IMR-90 (cell line): Measurements from ENCODE around the gene WWC1. TPM values are rescaled to one million over a fixed set of nuclear protein-coding genes. Genes with fewer than 3 reads are reported as not detected.

Experiments used
- ATAC-seq: fragments of 200-7000 bp; cut with Tn5 transposase; 2 replicates; pipeline ENCODE4 v1.9.1; 2020; ENCODE audit warnings: low read depth, mild to moderate bottlenecking, moderate library complexity
- BruUV-seq: library from RNA; stranded (reverse); fragments of 400-500 nt; replicated peaks from 2 replicates; lab custom pipeline; 2021; lab: Mats Ljungman, UMichigan
- CTCF ChIA-PET: fragments of 300-600 bp; formaldehyde crosslinking; extraction: SDS; loops from one replicate; lab custom pipeline; 2021; ENCODE audit warnings: antibody characterized with exemption; lab: Yijun Ruan, JAX
- POLR2A ChIA-PET: fragments of 300-600 bp; sonication (Branson Sonifier 250); formaldehyde crosslinking; loops from one replicate; lab custom pipeline; 2022; ENCODE audit warnings: antibody characterized with exemption; ENCODE audit not compliant: unreplicated experiment; lab: Charles Lee
- DNase-seq: peaks from one replicate; pipeline ENCODE4 v3.0.0; 2013
- H2AFZ ChIP-seq: replicated peaks from 2 replicates; pipeline ENCODE3; 2013; ENCODE audit warnings: low read length, mild to moderate bottlenecking; ENCODE audit not compliant: poor library complexity
- H2AK5ac ChIP-seq: 2 replicates; pipeline ENCODE4 v1.6.1; 2013; ENCODE audit warnings: low read depth, low read length, inconsistent platforms
- H2AK9ac ChIP-seq: replicated peaks from 2 replicates; pipeline ENCODE3; 2013; ENCODE audit warnings: mild to moderate bottlenecking, low read depth, low read length, moderate library complexity; ENCODE audit not compliant: poor library complexity
- H2BK120ac ChIP-seq: 2 replicates; pipeline ENCODE4 v1.6.1; 2013; ENCODE audit warnings: low read depth, low read length, inconsistent platforms
- H2BK15ac ChIP-seq: 3 replicates; pipeline ENCODE4 v1.6.1; 2013; ENCODE audit warnings: low read depth, low read length, inconsistent platforms
- H2BK20ac ChIP-seq: 2 replicates; pipeline ENCODE4 v1.6.1; 2013; ENCODE audit warnings: low read depth, mild to moderate bottlenecking, inconsistent platforms, low read length, moderate library complexity
- H2BK5ac ChIP-seq: 2 replicates; pipeline ENCODE4 v1.6.1; 2013; ENCODE audit warnings: mild to moderate bottlenecking, low read depth, low read length, inconsistent platforms; ENCODE audit not compliant: poor library complexity, severe bottlenecking
- H3K14ac ChIP-seq: replicated peaks from 2 replicates; pipeline ENCODE4 v1.6.1; 2013; ENCODE audit warnings: low read depth, low read length, inconsistent platforms
- H3K18ac ChIP-seq: 2 replicates; pipeline ENCODE4 v1.6.1; 2013; ENCODE audit warnings: low read depth, low read length, control low read depth
- H3K23ac ChIP-seq: 2 replicates; pipeline ENCODE4 v1.6.1; 2013; ENCODE audit warnings: low read depth, low read length, inconsistent platforms
- H3K27ac ChIP-seq: 2 replicates; pipeline ENCODE4 v1.5.1; 2013; ENCODE audit warnings: mild to moderate bottlenecking, control low read depth, low read length; ENCODE audit not compliant: insufficient read depth
- H3K27me3 ChIP-seq: 2 replicates; pipeline ENCODE4 v1.6.1; 2013; ENCODE audit warnings: low read length; ENCODE audit not compliant: control insufficient read depth, insufficient read depth
- H3K36me3 ChIP-seq: 2 replicates; pipeline ENCODE4 v1.6.1; 2013; ENCODE audit warnings: low read length, mixed read lengths; ENCODE audit not compliant: control insufficient read depth, insufficient read depth
- H3K4ac ChIP-seq: 2 replicates; pipeline ENCODE4 v1.6.1; 2013; ENCODE audit warnings: low read depth, low read length, inconsistent platforms
- H3K4me1 ChIP-seq: 2 replicates; pipeline ENCODE4 v1.6.1; 2013; ENCODE audit warnings: low read length, mixed read lengths; ENCODE audit not compliant: control insufficient read depth, insufficient read depth
- H3K4me2 ChIP-seq: 2 replicates; pipeline ENCODE4 v1.6.1; 2013; ENCODE audit warnings: low read depth, mild to moderate bottlenecking, control low read depth, low read length, moderate library complexity
- H3K4me3 ChIP-seq: 2 replicates; pipeline ENCODE4 v1.5.1; 2013; ENCODE audit warnings: low read depth, mild to moderate bottlenecking, control low read depth, low read length, moderate library complexity; ENCODE audit not compliant: insufficient read depth
- H3K56ac ChIP-seq: 2 replicates; pipeline ENCODE4 v1.6.1; 2013; ENCODE audit warnings: low read length, inconsistent platforms; ENCODE audit not compliant: insufficient read depth; ENCODE audit errors: extremely low read depth
- H3K79me1 ChIP-seq, 2 experiments: 2 replicates each; pipeline ENCODE4 v1.6.1; 2013; ENCODE audit warnings: low read length in 2 of 2, inconsistent platforms in 1 of 2, low read depth in 1 of 2
- H3K9ac ChIP-seq: 2 replicates; pipeline ENCODE4 v1.6.1; 2013; ENCODE audit warnings: low read depth, low read length, control low read depth
- H3K9me1 ChIP-seq: 2 replicates; pipeline ENCODE4 v1.6.1; 2013; ENCODE audit warnings: low read length, inconsistent platforms; ENCODE audit not compliant: insufficient read depth
- H3K9me3 ChIP-seq: 2 replicates; pipeline ENCODE4 v1.6.1; 2013; ENCODE audit warnings: low read length; ENCODE audit not compliant: control insufficient read depth, insufficient read depth
- H4K20me1 ChIP-seq: 2 replicates; pipeline ENCODE4 v1.6.1; 2013; ENCODE audit warnings: low read length, inconsistent platforms; ENCODE audit not compliant: insufficient read depth
- H4K5ac ChIP-seq: 2 replicates; pipeline ENCODE4 v1.6.1; 2013; ENCODE audit warnings: mild to moderate bottlenecking, low read depth, low read length, control low read depth
- H4K8ac ChIP-seq, 2 experiments: 2 replicates each; pipeline ENCODE4 v1.6.1; 2013; ENCODE audit warnings: low read depth in 2 of 2, low read length in 2 of 2, control low read depth in 1 of 2, inconsistent platforms in 1 of 2
- H4K91ac ChIP-seq: 2 replicates; pipeline ENCODE4 v1.6.1; 2013; ENCODE audit warnings: low read depth, low read length, inconsistent platforms; ENCODE audit not compliant: insufficient read depth
- CEBPB ChIP-seq: IDR thresholded peaks from 2 replicates; pipeline ENCODE4 v1.6.1; 2012; ENCODE audit warnings: low read depth, low read length, improper control_type of control experiment
- CTCF ChIP-seq: conservative IDR thresholded peaks from 2 replicates; pipeline ENCODE4 v1.5.1; 2012; ENCODE audit warnings: mild to moderate bottlenecking, low read depth, low read length, improper control_type of control experiment
- ELK1 ChIP-seq: fragments of 150-350 bp; IDR thresholded peaks from 2 replicates; pipeline ENCODE4 v1.6.1; 2016; ENCODE audit warnings: low read depth, mild to moderate bottlenecking, low read length, moderate library complexity, borderline replicate concordance
- FOS ChIP-seq: fragments of 150-350 bp; IDR thresholded peaks from 2 replicates; pipeline ENCODE4 v1.6.1; 2016; ENCODE audit warnings: low read depth, low read length
- MAFK ChIP-seq: IDR thresholded peaks from 2 replicates; pipeline ENCODE4 v1.6.1; 2012; ENCODE audit warnings: low read depth, low read length, improper control_type of control experiment
- RAD21 ChIP-seq: IDR thresholded peaks from 2 replicates; pipeline ENCODE4 v1.6.1; 2012; ENCODE audit warnings: low read length, improper control_type of control experiment
- RFX5 ChIP-seq: IDR thresholded peaks from 2 replicates; pipeline ENCODE4 v1.8.0; 2012; ENCODE audit warnings: low read depth, mild to moderate bottlenecking, low read length, moderate library complexity
- WGBS, 2 experiments: methylation state at CpG; one replicate each; pipeline versions ENCODE4 v1.1.5 to v1.1.7; 2013; ENCODE audit warnings: missing lambda C conversion rate in 2 of 2; ENCODE audit not compliant: insufficient read length in 1 of 2; ENCODE audit errors: extremely low coverage in 2 of 2; 5-methylcytosine and 5-hydroxymethylcytosine counted together
- dilution Hi-C: fragments of 300-500 bp; cut with HindIII; formaldehyde crosslinking; loops from one replicate; pipeline ENCODE4 v1.14.3; 2018; ENCODE audit warnings: low sequenced_read_pairs; ENCODE audit not compliant: unreplicated experiment
- in situ Hi-C: fragments of 300-500 bp; cut with MboI; formaldehyde crosslinking; loops from 3 replicates; pipeline ENCODE4 v1.14.3; 2019; ENCODE audit warnings: low sequenced_read_pairs, inconsistent platforms, mixed read lengths
- intact Hi-C: fragments of 100-400 bp; cut with micrococcal nuclease; formaldehyde crosslinking; loops from 2 replicates; pipeline ENCODE4 v1.10.0; 2022
- polyA plus RNA-seq, 3 experiments: library from polyadenylated mRNA; depleted of rRNA; stranded (reverse); fragments of >200 nt; gene quantifications; 2 replicates each; pipeline ENCODE4 v1.2.3, GENCODE V29; 2012; ENCODE audit warnings: low replicate concordance in 1 of 3
- total RNA-seq: library from RNA; depleted of rRNA; stranded (reverse); fragments of >200 nt; gene quantifications from 2 replicates; pipeline ENCODE4 v1.2.3, GENCODE V29; 2012

WWC1 gene
- total and polyA plus RNA-seq, 2 of the 4 experiments (the other 2 are of a cell fraction), result 9.1 to 10.3 TPM

DNA sequence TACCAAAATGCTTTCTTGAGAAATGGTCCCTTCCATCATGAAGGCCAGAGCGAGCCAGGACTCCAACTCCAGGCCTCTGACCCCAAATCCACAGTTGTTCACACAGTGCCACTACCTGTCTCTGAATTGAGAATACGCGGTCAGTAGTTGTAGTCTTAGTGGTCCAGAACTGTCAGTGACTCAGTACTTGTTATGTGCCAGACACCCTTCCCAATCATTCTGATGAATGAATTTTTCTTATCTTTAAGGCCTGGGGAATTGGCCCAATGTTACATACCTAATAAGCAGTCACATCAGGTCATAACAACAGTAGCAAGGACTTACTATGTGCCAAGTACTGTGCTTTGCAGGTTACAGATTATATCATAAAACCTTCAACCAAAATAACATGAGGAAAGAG lies 122.2 kb downstream of the WWC1 start:
- H3K56ac ChIP-seq, result no peak overlapping the region
- H3K4me3 ChIP-seq, result no peak overlapping the region
- dilution Hi-C loops, result no loop called here
- H3K14ac ChIP-seq, result no peak overlapping the region
- no peaks in the 10 kb centered on the region for H3K9me3 ChIP-seq
- no peak overlapping the region for H2BK20ac ChIP-seq
- peaks cover 10% of the 10 kb centered on the region for H3K9me1 ChIP-seq
- H4K8ac ChIP-seq, result no peak overlapping the region
- no peak overlapping the region for H3K23ac ChIP-seq
- H2BK120ac ChIP-seq, result no peak overlapping the region
- no peak overlapping the region for H3K27ac ChIP-seq
- in situ Hi-C loops, result no loop called here
- BruUV-seq, result no TSS peak
- no peak overlapping the region for H2BK5ac ChIP-seq
- 100% methylated on average over 2 of the region's 3 CpGs; no CpG with 5 or more reads in 1 of the 2 experiments for WGBS, 2 experiments
- DNase-seq, result no peak
- no peak overlapping the region for H3K4ac ChIP-seq
- no peak overlapping the region for H2BK15ac ChIP-seq
- H2AK5ac ChIP-seq, result no peak overlapping the region
- H4K5ac ChIP-seq, result no peak overlapping the region
- 0 out of 2 replicates have a peak, but pooled peaks cover 4% of the 10 kb centered on the region for H4K20me1 ChIP-seq
- ATAC-seq, result no peak
- no peaks in the 10 kb centered on the region for H3K27me3 ChIP-seq
- intact Hi-C loops, result no loop called here
- no peak overlapping the region for H3K18ac ChIP-seq
- TF ChIP-seq CEBPB (no peak), CTCF (no peak), FOS (no peak), RFX5 (no peak), MAFK (no peak), RAD21 (no peak), ELK1 (no peak)
- H2AK9ac ChIP-seq, result no peak overlapping the region
- peaks cover 8% of the 10 kb centered on the region for H3K36me3 ChIP-seq
- no peak overlapping the region for H3K9ac ChIP-seq
- no peaks in the 10 kb centered on the region for H3K79me1 ChIP-seq
- H3K4me2 ChIP-seq, result no peak overlapping the region
- peaks cover 14% of the 10 kb centered on the region for H3K4me1 ChIP-seq
- ChIA-PET CTCF (no interaction called here), POLR2A (no interaction called here)
- no peak overlapping the region for H2AFZ ChIP-seq
- H4K91ac ChIP-seq, result no peak overlapping the region
